Loucy (cell line): ENCODE measurements around the gene TEAD4.

Source experiments
- H2AFZ ChIP-seq: fragments of 200-600 bp; sonication (generic); 2 replicates; pipeline ENCODE4 v1.6.0; 2016; ENCODE audit warnings: antibody characterized with exemption, mild to moderate bottlenecking, low read length, moderate library complexity
- H3F3A ChIP-seq: fragments of 200-600 bp; 2 replicates; pipeline ENCODE4 v1.6.0; 2016; ENCODE audit warnings: antibody characterized with exemption, low read depth, mild to moderate bottlenecking
- H3K27me3 ChIP-seq: fragments of 200-600 bp; sonication (generic); 2 replicates; pipeline ENCODE4 v1.6.1; 2014; ENCODE audit warnings: low read length, mild to moderate bottlenecking; ENCODE audit not compliant: insufficient read depth, poor library complexity, severe bottlenecking
- H3K36me3 ChIP-seq: fragments of 200-600 bp; sonication (generic); 2 replicates; pipeline ENCODE4 v1.6.1; 2016; ENCODE audit warnings: low read length; ENCODE audit not compliant: insufficient read depth
- H3K4me1 ChIP-seq: fragments of 200-600 bp; sonication (generic); 2 replicates; pipeline ENCODE4 v1.5.1; 2014; ENCODE audit warnings: low read length, mild to moderate bottlenecking; ENCODE audit not compliant: insufficient read depth, poor library complexity, severe bottlenecking
- H3K4me2 ChIP-seq: fragments of 200-600 bp; sonication (generic); 2 replicates; pipeline ENCODE4 v1.6.0; 2014; ENCODE audit warnings: antibody characterized with exemption, low read length, low read depth, mild to moderate bottlenecking; ENCODE audit not compliant: poor library complexity, severe bottlenecking
- H3K4me3 ChIP-seq: fragments of 200-600 bp; sonication (generic); 2 replicates; pipeline ENCODE4 v1.5.1; 2014; ENCODE audit warnings: low read length, mild to moderate bottlenecking, mixed read lengths; ENCODE audit not compliant: poor library complexity, severe bottlenecking
- H3K79me2 ChIP-seq: fragments of 200-600 bp; sonication (generic); 2 replicates; pipeline ENCODE4 v1.6.1; 2014; ENCODE audit warnings: low read length; ENCODE audit not compliant: insufficient read depth
- H3K9ac ChIP-seq: fragments of 200-600 bp; sonication (generic); 2 replicates; pipeline ENCODE4 v1.6.0; 2014; ENCODE audit warnings: mild to moderate bottlenecking, low read depth, low read length, moderate library complexity; ENCODE audit not compliant: poor library complexity, severe bottlenecking
- H3K9me2 ChIP-seq: fragments of 200-600 bp; sonication (generic); replicated peaks from 2 replicates; pipeline ENCODE4 v1.6.1; 2016; ENCODE audit warnings: low read depth, low read length, mixed read lengths
- H3K9me3 ChIP-seq: fragments of 200-600 bp; sonication (generic); 2 replicates; pipeline ENCODE4 v1.6.1; 2014; ENCODE audit warnings: mild to moderate bottlenecking, antibody characterized with exemption, low read length, low read depth; ENCODE audit not compliant: insufficient read depth
- H4K20me1 ChIP-seq: fragments of 200-600 bp; sonication (generic); 2 replicates; pipeline ENCODE4 v1.6.0; 2014; ENCODE audit warnings: antibody characterized with exemption, low read length, mild to moderate bottlenecking; ENCODE audit not compliant: insufficient read depth, poor library complexity, severe bottlenecking
- EZH2phosphoT487 ChIP-seq: fragments of 200-600 bp; IDR thresholded peaks from 2 replicates; pipeline ENCODE4 v1.6.1; 2018; ENCODE audit warnings: antibody characterized with exemption, mild to moderate bottlenecking, moderate library complexity, borderline replicate concordance
- TF ChIP-seq, protein P1 (sequence below): fragments of 200-600 bp; sonication (generic); conservative IDR thresholded peaks from 2 replicates; pipeline ENCODE4 v1.5.1; 2014; ENCODE audit warnings: mild to moderate bottlenecking, antibody characterized with exemption, low read length

Gene TEAD4

DNA sequence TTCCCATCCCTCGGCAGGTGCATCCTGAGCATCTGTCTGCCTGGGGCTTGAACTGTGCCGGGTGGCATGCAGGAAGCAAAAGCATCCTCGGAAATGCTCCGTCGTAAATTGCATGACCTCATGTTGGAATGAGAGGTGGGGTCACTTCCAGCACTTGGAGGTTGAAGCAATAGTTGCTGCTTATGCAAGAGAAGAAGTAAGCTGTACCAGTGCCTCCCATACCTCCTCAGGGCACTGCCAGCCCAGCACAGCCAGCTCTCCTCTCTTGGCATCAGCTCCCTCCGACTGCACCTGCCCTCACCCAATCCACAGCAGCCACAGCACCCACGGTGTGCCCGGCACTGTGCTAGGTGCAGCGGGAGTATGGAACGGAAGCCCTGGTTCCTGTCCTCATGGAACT, 11.5 kb downstream of the TEAD4 start:
- Histone ChIP-seq H2AFZ (no peak overlapping the region), H3K9me2 (no peaks in the 10 kb centered on the region), H3K36me3 (no peaks in the 10 kb centered on the region), H3K27me3 (no peaks in the 10 kb centered on the region), H3K4me2 (no peak overlapping the region), H4K20me1 (no peaks in the 10 kb centered on the region), H3K4me1 (no peaks in the 10 kb centered on the region), H3F3A (no peaks in the 10 kb centered on the region), H3K79me2 (no peaks in the 10 kb centered on the region), H3K9me3 (no peaks in the 10 kb centered on the region), H3K4me3 (no peak overlapping the region), H3K9ac (no peak overlapping the region)
- no peak for TF ChIP-seq EZH2phosphoT487
- TF ChIP-seq, protein P1, sequence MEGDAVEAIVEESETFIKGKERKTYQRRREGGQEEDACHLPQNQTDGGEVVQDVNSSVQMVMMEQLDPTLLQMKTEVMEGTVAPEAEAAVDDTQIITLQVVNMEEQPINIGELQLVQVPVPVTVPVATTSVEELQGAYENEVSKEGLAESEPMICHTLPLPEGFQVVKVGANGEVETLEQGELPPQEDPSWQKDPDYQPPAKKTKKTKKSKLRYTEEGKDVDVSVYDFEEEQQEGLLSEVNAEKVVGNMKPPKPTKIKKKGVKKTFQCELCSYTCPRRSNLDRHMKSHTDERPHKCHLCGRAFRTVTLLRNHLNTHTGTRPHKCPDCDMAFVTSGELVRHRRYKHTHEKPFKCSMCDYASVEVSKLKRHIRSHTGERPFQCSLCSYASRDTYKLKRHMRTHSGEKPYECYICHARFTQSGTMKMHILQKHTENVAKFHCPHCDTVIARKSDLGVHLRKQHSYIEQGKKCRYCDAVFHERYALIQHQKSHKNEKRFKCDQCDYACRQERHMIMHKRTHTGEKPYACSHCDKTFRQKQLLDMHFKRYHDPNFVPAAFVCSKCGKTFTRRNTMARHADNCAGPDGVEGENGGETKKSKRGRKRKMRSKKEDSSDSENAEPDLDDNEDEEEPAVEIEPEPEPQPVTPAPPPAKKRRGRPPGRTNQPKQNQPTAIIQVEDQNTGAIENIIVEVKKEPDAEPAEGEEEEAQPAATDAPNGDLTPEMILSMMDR, result no peak

- Histone ChIP-seq H2AFZ (no peak overlapping the region), H3K9me2 (no peaks in the 10 kb centered on the region), H4K20me1 (no peaks in the 10 kb centered on the region), H3K27me3 (no peaks in the 10 kb centered on the region), H3K79me2 (no peaks in the 10 kb centered on the region), H3K4me1 (no peaks in the 10 kb centered on the region), H3K36me3 (no peaks in the 10 kb centered on the region), H3K4me2 (no peak overlapping the region), H3K4me3 (no peak overlapping the region), H3K9me3 (no peaks in the 10 kb centered on the region), H3K9ac (no peak overlapping the region), H3F3A (no peaks in the 10 kb centered on the region)
- TF ChIP-seq, protein P1, result no peak
- TF ChIP-seq EZH2phosphoT487, result no peak
Observed at GRCh38 chr12:2973566-2973965, 14.4 kb downstream of the TEAD4 start.

GRCh38 chr12:2974560-2974971, 15.4 kb downstream of the TEAD4 start:
- H3K27me3 ChIP-seq, result no peaks in the 10 kb centered on the region
- no peaks in the 10 kb centered on the region for H3K79me2 ChIP-seq
- no peak overlapping the region for H3K4me2 ChIP-seq
- H3K9me2 ChIP-seq, result no peaks in the 10 kb centered on the region
- no peak overlapping the region for H2AFZ ChIP-seq
- H3K36me3 ChIP-seq, result no peaks in the 10 kb centered on the region
- no peaks in the 10 kb centered on the region for H3K9me3 ChIP-seq
- TF ChIP-seq, protein P1, result no peak
- no peak for TF ChIP-seq EZH2phosphoT487
- H4K20me1 ChIP-seq, result no peaks in the 10 kb centered on the region
- no peak overlapping the region for H3K4me3 ChIP-seq
- H3K4me1 ChIP-seq, result no peaks in the 10 kb centered on the region
- no peak overlapping the region for H3K9ac ChIP-seq
- H3F3A ChIP-seq, result no peaks in the 10 kb centered on the region
